K562 (cell line): ENCODE data around the gene TMTC2. TPM values are rescaled to one million over a fixed set of nuclear protein-coding genes. Genes with fewer than 3 reads are reported as not detected.

Experiments
- ARID1B ChIP-seq: fragments of 450-650 bp; IDR thresholded peaks from 2 replicates; pipeline ENCODE4 v1.6.1; 2016; ENCODE audit warnings: antibody characterized with exemption, mild to moderate bottlenecking, inconsistent platforms
- ATF3 ChIP-seq, 2 experiments: fragments of 450-650 bp in 1 of 2; sonication (generic) in 1 of 2; formaldehyde crosslinking in 1 of 2; IDR thresholded peaks in 1 of 2; conservative IDR thresholded peaks in 1 of 2; 2 replicates each; pipeline versions ENCODE4 v1.6.1 to v1.8.1; 2016 to 2023; ENCODE audit warnings: mild to moderate bottlenecking in 2 of 2, moderate library complexity in 2 of 2, inconsistent platforms in 1 of 2, missing genetic modification reagents in 1 of 2
- MGA ChIP-seq: fragments of 450-650 bp; IDR thresholded peaks from 2 replicates; pipeline ENCODE4 v1.6.1; 2016; ENCODE audit warnings: mild to moderate bottlenecking, moderate library complexity
- SOX6 ChIP-seq: fragments of 450-650 bp; IDR thresholded peaks from 2 replicates; pipeline ENCODE4 v1.6.1; 2014; ENCODE audit warnings: mild to moderate bottlenecking
- SPI1 ChIP-seq: IDR thresholded peaks from 2 replicates; pipeline ENCODE4 v1.6.1; 2011; ENCODE audit warnings: low read depth, low read length, control low read depth, borderline replicate concordance
- USF1 ChIP-seq: sonication (generic); formaldehyde crosslinking; IDR thresholded peaks from 2 replicates; pipeline ENCODE4 v1.9.0; 2022; ENCODE audit warnings: mild to moderate bottlenecking, missing genetic modification reagents
- ZNF263 ChIP-seq: sonication (generic); formaldehyde crosslinking; IDR thresholded peaks from 2 replicates; pipeline ENCODE4 v1.8.0; 2022; ENCODE audit warnings: mild to moderate bottlenecking, missing genetic modification reagents, borderline replicate concordance
- ZNF518B ChIP-seq: fragments of 250-450 bp; sonication (Bioruptor Pico); IDR thresholded peaks from 2 replicates; pipeline ENCODE4 v1.5.0; 2021; ENCODE audit warnings: mild to moderate bottlenecking, moderate library complexity
- ZNF644 ChIP-seq: fragments of 200-800 bp; sonication (Bioruptor generic); IDR thresholded peaks from 2 replicates; pipeline ENCODE4 v1.6.1; 2016; ENCODE audit warnings: low read depth, missing genetic modification characterization, missing compliant biosample characterization
- polyA plus RNA-seq, 8 experiments: library from polyadenylated mRNA; depleted of rRNA in 4 of 8; stranded (reverse) in 5 of 8; unstranded in 3 of 8; fragments of >200 nt; fragmentation: Nextera tagmentation in 2 of 8; fragmentation: Illumina TruSeq in 1 of 8; extraction: Ambion mirVana in 2 of 8; extraction: Trizol in 1 of 8; gene quantifications; 2 replicates each; pipeline versions ENCODE4 v1.2.1 to v1.2.3, GENCODE V29; 2011 to 2014; ENCODE audit warnings: inconsistent platforms in 1 of 8, missing spikeins in 1 of 8
- total RNA-seq, 7 experiments: library from RNA; depleted of rRNA in 6 of 7; stranded (reverse); fragments of >200 nt in 6 of 7; fragmentation: Illumina TruSeq in 2 of 7; extraction: Trizol in 2 of 7; gene quantifications; 2 replicates each; pipeline versions ENCODE4 v1.2.1 to v1.2.3, GENCODE V29; 2011 to 2021; ENCODE audit warnings: low replicate concordance in 1 of 7

TMTC2 gene
- total and polyA plus RNA-seq, 9 of the 15 experiments (the other 6 are each of a cell fraction or from before 2014, with no cell fraction given), result 0.29 to 1.1 (median 0.55) TPM

- TF ChIP-seq SPI1, result no peak
- TF ChIP-seq ZNF263, result no peak
- TF ChIP-seq ARID1B, result peak; percentile 80
- TF ChIP-seq ZNF518B, result no peak
- TF ChIP-seq SOX6, result no peak
- TF ChIP-seq USF1, result no peak
- TF ChIP-seq ATF3 (IDR thresholded peaks at IDR 0.05), result peak; percentile 60; the same call in 1 of the 2 replicates
- no peak for TF ChIP-seq ATF3 (CRISPR knock-in tag; conservative IDR thresholded peaks at IDR 0.05)
- TF ChIP-seq ZNF644 (tag), result 0 out of 2 replicates have a peak, but pooled peaks have one; percentile 61
- peak; percentile 29 for TF ChIP-seq MGA
These were observed 328.9 kb downstream of the TMTC2 start (continued) for GRCh38 chr12:83015390-83016217.
